ENCODE results near the gene DYNC1I1.

- TF ChIP-seq EZH2phosphoT487 (IDR thresholded peaks at IDR 0.05; ENCODE audit: insufficient read depth, low read depth) (no peak), EZH2 (IDR thresholded peaks at IDR 0.05; ENCODE audit: insufficient read depth, poor library complexity, severe bottlenecking) (no peak)
Measured at GRCh38 chr7:95874541-95875265, 102.3 kb downstream of the DYNC1I1 start.
